Omental fat pad (tissue), 4 donors: Measurements from ENCODE around the gene SOX5. TPM values are rescaled to one million over a fixed set of nuclear protein-coding genes. Genes with fewer than 3 reads are reported as not detected.

Source experiments
- ATAC-seq: fragments of 150-250 bp; one replicate; pipeline ENCODE4 v1.9.1; 2016; ENCODE audit warnings: mild to moderate bottlenecking, moderate library complexity; ENCODE audit not compliant: low FRiP score
- DNase-seq: peaks from one replicate; pipeline ENCODE4 v3.0.0-alpha.2; 2019; ENCODE audit warnings: low spot score
- total RNA-seq, 4 donors: library from RNA; depleted of rRNA; stranded (reverse); fragments of >200 nt; gene quantifications; one replicate each; pipeline ENCODE4 v1.1.0, GENCODE V29; 2016
- TF ChIP-seq, protein P1 (sequence below), 3 donors: fragments of 450-650 bp; IDR thresholded peaks; one replicate each; pipeline ENCODE4 v1.5.1; 2016 to 2017; ENCODE audit warnings: antibody characterized with exemption in 3 of 3, mild to moderate bottlenecking in 3 of 3, moderate library complexity in 2 of 3

Gene SOX5
- total RNA-seq, 4 donors from 2014 or later: 22.1 to 67.6 (median 34.6) TPM

DNA sequence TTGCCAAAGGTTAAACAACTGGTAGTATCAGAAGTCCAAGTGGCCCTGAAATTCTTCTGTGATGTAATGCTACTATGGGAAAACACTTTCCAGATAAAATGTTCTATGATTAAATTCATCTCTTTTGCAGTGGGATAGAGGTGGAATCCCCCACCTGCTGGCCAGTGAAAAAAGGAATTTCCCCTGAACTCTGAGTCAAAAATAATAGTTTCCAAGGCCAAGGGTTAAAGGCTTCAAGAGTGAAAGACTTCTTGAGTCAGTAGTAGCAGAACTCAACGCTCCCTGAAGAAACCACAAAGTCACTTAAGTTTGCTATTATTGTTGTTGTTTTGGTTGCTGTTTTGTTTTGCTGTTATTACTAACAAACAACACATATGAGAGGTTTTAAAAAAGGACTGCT is 330.8 kb downstream of the SOX5 start:
- DNase-seq: no peak
- no peak for ATAC-seq
- TF ChIP-seq, protein P1, sequence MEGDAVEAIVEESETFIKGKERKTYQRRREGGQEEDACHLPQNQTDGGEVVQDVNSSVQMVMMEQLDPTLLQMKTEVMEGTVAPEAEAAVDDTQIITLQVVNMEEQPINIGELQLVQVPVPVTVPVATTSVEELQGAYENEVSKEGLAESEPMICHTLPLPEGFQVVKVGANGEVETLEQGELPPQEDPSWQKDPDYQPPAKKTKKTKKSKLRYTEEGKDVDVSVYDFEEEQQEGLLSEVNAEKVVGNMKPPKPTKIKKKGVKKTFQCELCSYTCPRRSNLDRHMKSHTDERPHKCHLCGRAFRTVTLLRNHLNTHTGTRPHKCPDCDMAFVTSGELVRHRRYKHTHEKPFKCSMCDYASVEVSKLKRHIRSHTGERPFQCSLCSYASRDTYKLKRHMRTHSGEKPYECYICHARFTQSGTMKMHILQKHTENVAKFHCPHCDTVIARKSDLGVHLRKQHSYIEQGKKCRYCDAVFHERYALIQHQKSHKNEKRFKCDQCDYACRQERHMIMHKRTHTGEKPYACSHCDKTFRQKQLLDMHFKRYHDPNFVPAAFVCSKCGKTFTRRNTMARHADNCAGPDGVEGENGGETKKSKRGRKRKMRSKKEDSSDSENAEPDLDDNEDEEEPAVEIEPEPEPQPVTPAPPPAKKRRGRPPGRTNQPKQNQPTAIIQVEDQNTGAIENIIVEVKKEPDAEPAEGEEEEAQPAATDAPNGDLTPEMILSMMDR (IDR thresholded peaks at IDR 0.05): no peak

GRCh38 chr12:23617749-23618148 is 331.7 kb downstream of the SOX5 start:
- no peak for DNase-seq
- TF ChIP-seq, protein P1 (IDR thresholded peaks at IDR 0.05): no peak
- no peak for ATAC-seq

- no peak for ATAC-seq
- TF ChIP-seq, protein P1 (IDR thresholded peaks at IDR 0.05): no peak
- no peak for DNase-seq
These were observed 335.2 kb downstream of the SOX5 start for GRCh38 chr12:23614280-23614679.

- no peak for ATAC-seq
- DNase-seq: no peak
- TF ChIP-seq, protein P1 (IDR thresholded peaks at IDR 0.05): no peak
These were observed 338.1 kb downstream of the SOX5 start for GRCh38 chr12:23611320-23611719.

- TF ChIP-seq, protein P1 (IDR thresholded peaks at IDR 0.05): no peak
- DNase-seq (no peak), ATAC-seq (no peak)
These were observed 348.6 kb downstream of the SOX5 start for GRCh38 chr12:23600919-23601318.

- DNase-seq: no peak
- no peak for ATAC-seq
- TF ChIP-seq, protein P1 (IDR thresholded peaks at IDR 0.05): no peak
These were observed 352.9 kb downstream of the SOX5 start for GRCh38 chr12:23596568-23596967.

DNA sequence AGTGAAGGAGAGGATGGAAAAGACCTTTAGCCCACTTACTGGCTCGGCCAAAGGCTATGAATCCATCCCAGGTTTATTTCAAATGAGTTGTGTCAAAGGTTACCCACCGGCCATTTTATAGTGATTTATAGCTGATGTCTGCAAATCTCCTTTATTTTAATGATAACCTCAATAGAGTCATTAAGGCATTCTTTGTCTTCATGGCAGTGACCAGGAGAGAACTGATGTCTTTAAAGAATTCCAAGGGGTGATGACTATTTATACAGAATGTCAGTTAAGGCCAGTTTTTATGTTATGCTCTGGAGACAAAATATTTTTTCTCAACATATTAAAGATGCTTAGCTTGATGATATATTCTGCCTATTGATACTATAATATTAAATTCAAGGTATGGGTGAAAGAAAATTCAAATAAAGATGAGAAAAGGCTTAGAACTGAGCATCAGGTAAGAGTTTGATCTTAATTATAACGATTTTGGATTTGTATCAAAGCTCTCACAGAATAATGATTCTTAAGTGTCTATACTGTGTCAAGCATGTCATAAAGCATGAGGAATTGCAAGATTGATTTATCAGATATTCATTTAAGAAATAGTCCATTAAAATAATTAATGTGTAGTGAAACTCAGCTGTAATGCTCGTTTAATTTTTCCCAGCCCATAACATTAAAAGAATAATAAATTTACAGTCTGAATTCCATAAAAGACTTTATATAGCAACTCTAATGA is 361.5 kb downstream of the SOX5 start:
- DNase-seq (no peak), ATAC-seq (no peak)
- TF ChIP-seq, protein P1 (IDR thresholded peaks at IDR 0.05): no peak
